GM12873 (cell line): ENCODE measurements around the gene PTER.

Experiments used
- CTCF ChIP-seq: IDR thresholded peaks from 2 replicates; pipeline ENCODE4 v1.5.1; 2012; ENCODE audit warnings: low read depth, mild to moderate bottlenecking, moderate library complexity, low read length, control low read depth; ENCODE audit not compliant: insufficient read depth; ENCODE audit errors: missing control alignments

Gene PTER

DNA sequence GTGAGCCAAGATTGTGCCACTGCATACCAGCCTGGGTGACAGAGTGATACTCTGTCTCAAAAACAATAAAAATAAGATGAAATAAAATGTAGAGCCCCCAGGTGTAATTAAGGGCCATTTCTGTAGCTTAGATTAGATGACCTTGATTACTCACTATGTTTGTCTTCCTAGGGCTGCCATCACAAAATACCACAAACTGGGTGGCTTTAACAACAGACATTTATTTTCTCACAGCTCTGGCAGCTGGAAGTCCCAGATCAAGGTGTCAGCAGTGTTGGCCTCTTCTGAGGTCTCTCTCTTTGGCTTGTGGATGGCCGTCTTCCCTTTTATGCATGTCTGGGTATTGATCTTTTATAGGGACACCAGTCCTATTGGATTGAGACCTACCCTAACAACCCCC, 6.1 kb downstream of the PTER start:
- TF ChIP-seq CTCF, result no peak

- TF ChIP-seq CTCF, result no peak
Observed at GRCh38 chr10:16445770-16446469, 9.1 kb downstream of the PTER start.

DNA sequence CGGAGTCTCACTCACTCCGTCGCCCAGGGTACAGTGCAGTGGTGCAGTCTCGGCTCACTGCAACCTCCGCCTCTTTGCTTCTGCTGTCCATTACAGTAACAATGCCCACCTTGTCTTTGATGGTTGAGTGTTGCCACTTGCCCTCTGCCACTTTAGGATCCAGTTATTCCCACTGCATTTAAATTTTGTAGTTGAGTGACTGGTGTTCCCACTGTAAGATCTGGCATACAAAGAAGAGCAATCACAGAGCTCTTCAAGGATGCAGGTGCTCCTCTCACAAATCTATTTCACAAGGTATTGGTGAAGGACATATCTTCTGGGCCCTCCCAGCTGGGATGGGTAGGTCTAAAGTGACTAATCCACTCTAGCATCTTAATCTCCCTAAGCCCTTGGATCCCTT, 12.6 kb downstream of the PTER start:
- TF ChIP-seq CTCF, result no peak

DNA sequence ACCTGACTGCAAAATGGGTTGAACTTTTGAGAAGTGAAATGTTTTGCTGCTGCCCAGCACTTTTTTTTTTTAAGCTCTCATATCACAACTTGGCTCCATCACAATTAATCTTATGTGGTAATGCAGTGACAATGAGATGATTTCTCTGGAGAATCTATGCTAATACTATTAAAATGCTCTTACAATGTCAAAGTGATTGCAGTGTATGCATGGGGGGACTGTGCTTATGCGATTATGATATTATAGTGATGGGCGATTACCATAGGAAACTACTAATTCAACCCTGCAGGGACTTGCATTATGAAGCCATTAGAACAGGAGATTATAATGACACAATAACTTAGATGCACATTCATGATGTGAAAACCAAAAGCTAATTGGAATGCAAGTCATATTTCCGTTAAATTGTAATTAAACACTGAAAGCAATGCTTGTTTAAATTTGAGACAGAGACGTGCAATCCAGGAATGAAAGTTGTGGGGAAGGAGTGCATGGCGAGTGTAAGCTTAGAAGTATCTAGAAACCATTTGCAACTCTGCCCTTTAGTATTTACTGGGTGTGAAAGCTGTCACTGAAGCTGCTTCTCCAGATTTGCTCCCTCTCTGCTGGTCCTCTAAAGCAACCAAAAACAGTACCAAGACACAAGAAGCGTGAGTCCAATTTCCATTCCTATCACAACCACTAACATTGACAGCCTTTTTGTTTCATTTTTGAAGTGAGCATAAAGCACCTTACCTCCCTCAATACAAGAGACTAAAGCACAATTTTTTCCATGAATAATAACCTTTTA, 21.6 kb downstream of the PTER start:
- TF ChIP-seq CTCF, result no peak

DNA sequence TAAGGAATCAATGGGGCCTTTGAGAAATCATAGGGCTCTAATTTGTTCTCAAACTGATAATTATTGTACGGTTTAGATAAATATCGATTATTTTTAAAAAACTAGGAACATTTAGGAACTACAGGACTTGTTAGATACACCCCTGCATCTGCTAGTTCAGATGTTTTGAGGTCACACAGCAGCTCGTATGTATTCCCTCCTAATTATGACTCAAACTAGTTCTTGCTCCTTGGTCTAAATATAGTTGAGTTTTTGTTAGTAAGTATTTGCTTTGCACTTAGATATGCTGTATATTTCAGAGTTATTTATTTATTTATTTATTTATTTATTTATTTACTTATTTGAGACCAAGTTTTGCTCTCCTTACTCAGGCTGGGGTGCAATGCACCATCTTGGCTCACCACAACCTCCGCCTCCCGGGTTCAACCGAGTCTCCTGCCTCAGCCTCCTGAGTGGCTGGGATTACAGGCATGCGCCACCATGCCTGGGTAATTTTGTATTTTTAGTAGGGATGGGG, 22.7 kb downstream of the PTER start:
- TF ChIP-seq CTCF, result no peak

GRCh38 chr10:16466001-16466400, 29.2 kb downstream of the PTER start:
- no peak for TF ChIP-seq CTCF

DNA sequence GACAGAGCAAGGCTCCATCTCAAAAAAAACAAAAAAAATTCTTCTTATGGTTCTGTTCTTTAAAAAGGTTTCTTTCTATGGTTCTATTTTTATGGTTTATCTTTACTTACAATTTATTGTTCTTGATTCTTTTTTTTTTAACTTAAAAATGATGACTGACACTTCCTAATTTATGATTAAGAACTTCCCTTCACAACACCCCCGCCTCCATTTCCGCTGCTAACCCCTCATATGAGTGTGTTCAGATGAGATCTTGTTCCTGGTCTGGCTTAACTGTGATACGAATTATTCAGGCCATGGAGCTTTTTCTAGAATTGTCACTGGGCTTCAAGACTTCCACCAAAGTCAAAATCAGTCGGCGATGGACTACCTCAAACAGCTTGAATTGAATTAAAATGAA, 33.9 kb downstream of the PTER start:
- no peak for TF ChIP-seq CTCF
